HG02938 (cell line): ENCODE results near the gene RNF14.

Experiments used
- ATAC-seq: cut with Tn5 transposase; IDR thresholded peaks from one replicate; pipeline ENCODE4 v1.9.1; 2021; ENCODE audit warnings: mild to moderate bottlenecking, moderate library complexity; ENCODE audit not compliant: unreplicated experiment

RNF14 gene

DNA sequence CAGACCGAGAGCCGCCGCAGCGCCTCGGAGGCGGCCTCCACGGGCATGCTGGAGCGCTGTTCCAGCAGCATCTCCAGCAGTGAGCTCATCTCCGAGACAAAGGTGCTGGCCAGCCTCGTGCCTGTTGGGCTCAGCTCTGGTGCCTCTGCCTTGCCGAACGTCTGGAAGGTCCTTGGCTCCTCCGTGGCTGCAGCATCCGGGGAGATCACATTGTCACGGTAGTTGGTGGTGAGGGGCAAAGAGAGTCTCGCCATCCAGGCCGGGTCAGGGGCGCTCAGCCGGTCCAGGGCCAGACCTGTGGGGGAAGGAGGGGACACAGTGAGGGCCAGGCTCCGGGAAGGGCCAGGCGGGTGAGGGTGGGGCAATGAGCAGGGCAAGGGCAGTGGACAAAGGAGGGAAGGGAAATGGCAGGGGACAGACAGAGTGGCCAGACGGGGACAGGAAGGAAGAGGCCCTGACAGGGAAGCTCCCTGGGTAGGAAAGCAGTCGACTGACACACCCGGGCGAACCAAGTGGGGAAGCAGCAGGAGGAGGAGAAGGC lies 23.3 kb upstream of the RNF14 start:
- no peak for ATAC-seq

- no peak for ATAC-seq
Observed at GRCh38 chr5:141947316-141947715, 21.6 kb upstream of the RNF14 start.

DNA sequence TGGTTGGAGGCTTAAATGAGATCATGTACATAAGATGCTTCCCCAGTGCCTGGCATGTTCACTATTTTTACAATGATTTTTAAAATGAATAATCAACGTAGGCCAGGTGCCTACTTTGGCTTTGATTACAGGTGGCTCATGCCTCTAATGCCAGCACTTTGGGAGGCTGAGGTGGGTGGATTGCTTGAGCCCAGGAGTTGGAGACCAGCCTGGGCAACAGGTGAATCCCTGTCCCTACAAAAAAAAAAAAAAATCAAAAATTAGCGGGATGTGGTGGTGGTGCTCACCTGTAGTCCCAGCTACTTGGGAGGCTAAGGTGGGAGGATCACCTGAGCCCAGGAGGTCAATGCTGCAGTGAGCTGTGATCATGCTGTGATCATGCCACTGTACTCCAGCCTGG lies 20.1 kb upstream of the RNF14 start:
- no peak for ATAC-seq

DNA sequence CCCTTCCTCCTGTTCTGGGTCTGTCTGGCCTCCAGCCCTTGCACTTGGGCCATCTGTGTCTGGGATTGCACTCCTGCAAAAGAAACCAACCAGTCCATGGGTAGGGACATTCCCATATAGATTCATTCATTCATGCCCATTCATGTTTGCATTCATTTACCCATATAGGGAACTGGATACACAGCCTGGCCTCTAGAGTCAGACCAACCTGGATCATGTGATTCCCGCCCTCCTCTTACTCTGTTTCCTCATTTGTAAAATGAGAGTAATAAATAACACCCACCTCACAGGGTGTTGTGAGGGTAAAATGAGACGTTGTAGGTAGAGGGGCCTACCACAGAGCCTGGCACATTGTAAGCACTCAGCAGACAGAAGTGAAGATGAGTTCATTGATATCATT lies 19.4 kb upstream of the RNF14 start:
- ATAC-seq = no peak

- no peak for ATAC-seq
Observed at GRCh38 chr5:141950207-141951005, 18.5 kb upstream of the RNF14 start.

GRCh38 chr5:141951332-141951781 lies 17.5 kb upstream of the RNF14 start:
- ATAC-seq = peak; percentile 95

GRCh38 chr5:141952020-141952419 lies 16.9 kb upstream of the RNF14 start:
- no peak for ATAC-seq

- ATAC-seq = no peak
Observed at GRCh38 chr5:141954194-141954593, 14.7 kb upstream of the RNF14 start.

DNA sequence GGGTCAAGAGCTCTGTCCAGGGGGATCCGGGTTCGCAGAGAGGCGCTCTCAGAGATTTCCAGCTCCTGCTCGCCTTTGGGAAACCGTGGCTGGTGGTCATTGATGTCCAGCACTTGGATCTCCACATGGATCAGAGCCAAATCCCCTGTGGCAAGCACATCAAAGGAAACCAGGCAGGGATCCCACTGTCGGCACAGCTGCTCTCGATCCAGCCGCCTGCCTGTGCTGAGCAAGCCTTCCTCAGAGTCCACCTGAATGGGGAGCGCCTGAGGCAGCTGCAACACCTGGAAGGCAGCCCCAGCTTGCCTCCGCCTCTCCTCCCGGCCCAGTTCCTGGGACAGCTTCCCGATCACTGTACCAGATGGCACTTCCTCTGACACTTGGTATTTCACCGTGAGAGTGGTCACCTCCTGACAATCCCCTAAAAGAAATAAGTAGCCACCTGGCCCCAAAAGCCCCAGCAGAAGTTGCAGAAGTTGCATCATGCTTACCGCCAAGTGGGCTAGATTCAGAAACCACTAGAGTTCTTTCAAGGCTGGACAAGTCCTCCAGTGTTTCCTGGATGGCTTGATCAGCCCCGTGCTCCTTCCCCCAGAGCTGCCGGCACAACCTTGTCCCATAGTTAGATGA lies 11.4 kb upstream of the RNF14 start:
- no peak for ATAC-seq

DNA sequence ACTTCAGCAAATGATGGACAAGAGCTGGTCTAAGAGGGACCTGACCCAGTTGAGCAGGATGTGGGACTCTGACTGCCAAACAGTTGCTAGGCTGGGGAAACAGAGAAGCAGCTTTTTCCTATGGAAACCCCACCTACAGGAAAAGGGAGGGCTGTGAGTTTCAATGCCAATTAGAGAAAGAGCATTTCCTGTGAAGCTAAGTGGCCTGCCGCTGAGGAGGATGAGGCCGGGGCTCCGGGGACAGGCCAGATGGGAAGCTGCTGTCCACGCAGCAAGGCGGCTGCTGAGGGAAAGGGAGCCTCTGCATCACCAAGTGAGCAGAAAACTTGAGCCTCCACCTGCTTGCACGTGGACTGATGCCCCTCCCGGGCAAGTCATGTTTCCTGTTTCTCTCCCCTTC lies 10.8 kb upstream of the RNF14 start, which contains the start of gene PCDH12:
TSS of gene PCDH12 (minus strand) at position 90 of the 400 bp plus-strand sequence. CDS start 351 bp downstream, outside the sequence.
- no peak for ATAC-seq

GRCh38 chr5:141958546-141959172 lies 10.2 kb upstream of the RNF14 start:
- no peak for ATAC-seq

- no peak for ATAC-seq
Observed at GRCh38 chr5:141960018-141960417, 8.9 kb upstream of the RNF14 start.

GRCh38 chr5:141960449-141961323 lies 8.2 kb upstream of the RNF14 start:
- ATAC-seq = peak; percentile 92

- no peak for ATAC-seq
Observed at GRCh38 chr5:141961466-141961865, 7.4 kb upstream of the RNF14 start.

DNA sequence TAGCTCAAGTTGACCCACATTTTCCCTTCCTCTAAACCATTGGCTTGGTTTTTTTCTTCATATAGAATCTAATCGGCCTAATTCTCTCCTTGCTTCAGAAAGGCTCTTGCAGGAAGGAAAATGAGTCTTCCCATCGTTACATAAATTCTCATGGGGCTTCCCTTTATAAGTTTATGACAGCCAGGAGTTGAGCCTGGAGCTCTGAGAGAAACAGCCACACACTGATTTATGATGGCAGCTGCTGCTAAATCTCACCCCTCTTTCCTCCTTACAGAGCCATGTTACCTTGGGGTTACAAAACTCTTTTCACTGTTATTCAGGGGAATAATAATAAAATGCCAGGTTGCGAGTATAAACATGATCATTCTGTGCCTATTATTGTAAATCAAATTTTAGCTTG lies 5.2 kb upstream of the RNF14 start:
- ATAC-seq = no peak

- ATAC-seq = no peak
Observed at GRCh38 chr5:141965071-141965470, 3.8 kb upstream of the RNF14 start.

- no peak for ATAC-seq
Observed at GRCh38 chr5:141966275-141966962, 2.5 kb upstream of the RNF14 start.

DNA sequence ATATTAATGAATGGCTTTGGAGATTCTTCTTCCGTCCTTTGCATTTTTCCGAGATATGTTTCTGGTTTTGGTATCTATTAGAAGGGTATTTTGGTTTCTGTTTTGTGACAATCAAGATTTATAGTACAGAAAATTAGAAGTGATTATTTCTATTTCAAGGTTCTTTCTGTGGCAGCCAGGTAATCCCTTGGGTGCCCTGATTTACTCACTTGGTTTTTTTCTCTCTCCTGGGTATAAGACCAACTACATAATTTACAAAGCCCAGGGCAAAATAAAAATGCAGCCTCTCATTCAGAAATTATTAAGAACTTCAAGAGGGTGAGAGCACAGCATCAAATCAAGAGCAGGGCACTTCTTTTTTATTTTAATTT lies 2.0 kb upstream of the RNF14 start:
- ATAC-seq = no peak

DNA sequence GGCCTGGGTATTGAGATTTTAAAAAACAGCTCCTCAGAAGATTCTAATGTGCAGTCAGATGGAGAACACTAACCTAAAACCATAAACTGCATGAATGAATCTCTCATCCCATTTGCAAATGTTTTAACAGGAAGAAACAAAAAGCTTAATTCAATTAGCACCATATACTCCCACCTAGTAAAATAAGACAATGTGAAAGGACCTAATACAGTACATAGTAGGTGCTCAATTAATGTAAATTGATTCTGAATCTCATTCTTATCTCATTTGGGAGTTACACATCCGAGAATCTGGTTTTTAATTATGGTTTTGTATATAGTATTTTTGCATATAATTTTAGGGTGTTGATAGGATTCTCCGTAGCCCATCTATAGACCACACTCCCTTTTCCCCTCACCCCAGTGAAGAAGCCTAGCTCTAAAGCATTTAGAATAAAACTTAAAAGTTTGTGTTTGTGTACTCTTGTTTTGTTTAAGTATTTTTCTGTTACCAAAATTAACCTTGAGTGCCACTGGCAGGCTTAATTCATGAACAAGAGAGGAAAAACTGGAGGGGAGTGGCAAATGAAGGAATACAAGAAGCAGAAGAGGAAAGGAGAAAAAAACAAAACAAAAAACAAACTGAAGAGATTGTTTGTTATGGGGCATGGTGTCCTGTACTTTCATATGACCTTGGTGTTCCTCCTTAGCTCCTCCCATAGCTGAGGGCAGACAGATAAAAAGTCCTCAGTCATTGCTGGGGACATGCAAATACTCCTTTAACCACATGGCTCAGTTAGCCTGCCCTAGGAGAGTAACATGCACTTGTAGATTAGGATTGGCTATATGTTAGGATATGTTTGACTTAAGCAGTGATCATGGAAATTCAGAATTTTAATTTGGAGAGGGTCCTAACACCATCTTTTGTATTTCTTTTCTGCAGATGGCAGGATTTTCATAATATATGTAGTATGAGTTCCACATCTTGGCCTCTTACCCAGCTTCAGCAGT lies 1.2 kb downstream of the RNF14 start:
- peak; percentile 48 for ATAC-seq
